HL-60 (cell line): ENCODE data around the gene TENT4B.

Experiments used
- GABPA ChIP-seq: IDR thresholded peaks from 2 replicates; pipeline ENCODE4 v1.6.1; 2012; ENCODE audit warnings: low read depth
- TF ChIP-seq, protein P1 (sequence below): IDR thresholded peaks from one replicate; pipeline ENCODE4 v1.5.1; 2011; ENCODE audit warnings: low read length, control low read depth, inconsistent platforms; ENCODE audit not compliant: insufficient read depth

DNA sequence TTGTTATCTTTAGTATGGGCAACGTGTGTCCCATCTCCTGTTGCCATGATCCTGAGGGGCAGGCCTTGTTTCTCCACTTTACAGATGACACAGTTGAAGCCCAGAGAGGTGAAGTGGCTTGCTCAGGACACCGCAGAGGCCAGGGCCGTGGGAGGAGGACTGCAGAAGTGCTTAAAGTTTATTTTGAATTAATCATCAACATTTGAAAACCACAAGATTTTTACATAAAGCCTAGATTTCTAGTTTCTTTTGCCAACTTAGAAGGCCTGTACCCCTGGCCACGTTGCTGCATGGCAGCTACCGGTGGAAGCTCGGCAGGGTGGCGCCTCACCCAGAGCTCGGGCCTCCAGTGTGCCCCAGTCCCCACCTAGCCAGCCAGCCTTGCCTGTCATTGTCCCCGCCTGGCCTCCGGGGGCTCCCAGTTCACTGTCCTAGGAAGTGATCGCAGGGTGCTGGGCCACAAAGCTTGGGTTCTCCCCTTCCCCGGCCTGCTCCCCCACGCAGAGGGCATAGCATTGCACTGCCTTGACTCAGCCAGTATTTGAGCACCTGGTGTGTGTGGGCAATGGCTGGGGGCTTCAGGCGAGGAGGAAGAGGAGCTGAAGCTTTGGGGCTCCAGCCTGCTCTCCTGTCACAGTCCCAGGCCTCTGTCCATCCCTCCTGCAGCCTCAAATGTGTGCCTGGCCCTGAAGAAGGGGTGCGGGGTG lies 98.4 kb downstream of the TENT4B start:
- TF ChIP-seq, protein P1, sequence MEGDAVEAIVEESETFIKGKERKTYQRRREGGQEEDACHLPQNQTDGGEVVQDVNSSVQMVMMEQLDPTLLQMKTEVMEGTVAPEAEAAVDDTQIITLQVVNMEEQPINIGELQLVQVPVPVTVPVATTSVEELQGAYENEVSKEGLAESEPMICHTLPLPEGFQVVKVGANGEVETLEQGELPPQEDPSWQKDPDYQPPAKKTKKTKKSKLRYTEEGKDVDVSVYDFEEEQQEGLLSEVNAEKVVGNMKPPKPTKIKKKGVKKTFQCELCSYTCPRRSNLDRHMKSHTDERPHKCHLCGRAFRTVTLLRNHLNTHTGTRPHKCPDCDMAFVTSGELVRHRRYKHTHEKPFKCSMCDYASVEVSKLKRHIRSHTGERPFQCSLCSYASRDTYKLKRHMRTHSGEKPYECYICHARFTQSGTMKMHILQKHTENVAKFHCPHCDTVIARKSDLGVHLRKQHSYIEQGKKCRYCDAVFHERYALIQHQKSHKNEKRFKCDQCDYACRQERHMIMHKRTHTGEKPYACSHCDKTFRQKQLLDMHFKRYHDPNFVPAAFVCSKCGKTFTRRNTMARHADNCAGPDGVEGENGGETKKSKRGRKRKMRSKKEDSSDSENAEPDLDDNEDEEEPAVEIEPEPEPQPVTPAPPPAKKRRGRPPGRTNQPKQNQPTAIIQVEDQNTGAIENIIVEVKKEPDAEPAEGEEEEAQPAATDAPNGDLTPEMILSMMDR: no peak
- TF ChIP-seq GABPA: no peak
